KMS-11 (cell line): ENCODE results near the gene ZDHHC19.
"Not testable (repeated sequence)": the region's sequence is repeated elsewhere in the genome, so short reads cannot be mapped to it uniquely, and the experiment has no call there.

Source experiments
- H2AFZ ChIP-seq: fragments of 200-600 bp; sonication (generic); 2 replicates; pipeline ENCODE4 v1.6.1; 2016; ENCODE audit warnings: antibody characterized with exemption, mixed run types, low read depth
- H3K27ac ChIP-seq: fragments of 200-600 bp; sonication (generic); 2 replicates; pipeline ENCODE4 v1.6.1; 2016; ENCODE audit warnings: mild to moderate bottlenecking, mixed run types
- H3K27me3 ChIP-seq: fragments of 200-600 bp; sonication (generic); 2 replicates; pipeline ENCODE4 v1.6.1; 2017; ENCODE audit warnings: mild to moderate bottlenecking, low read depth, mixed run types, moderate library complexity; ENCODE audit not compliant: insufficient read depth
- H3K36me3 ChIP-seq: fragments of 200-600 bp; sonication (generic); 2 replicates; pipeline ENCODE4 v1.6.1; 2017; ENCODE audit warnings: mild to moderate bottlenecking, mixed run types; ENCODE audit not compliant: insufficient read depth
- H3K4me1 ChIP-seq: fragments of 200-600 bp; sonication (generic); 2 replicates; pipeline ENCODE4 v1.6.1; 2016; ENCODE audit warnings: mild to moderate bottlenecking, low read depth, mixed run types; ENCODE audit not compliant: poor library complexity, severe bottlenecking
- H3K4me2 ChIP-seq: fragments of 200-600 bp; sonication (generic); 2 replicates; pipeline ENCODE4 v1.7.0; 2016; ENCODE audit warnings: mild to moderate bottlenecking, mixed run types
- H3K4me3 ChIP-seq: fragments of 200-600 bp; sonication (generic); IDR thresholded peaks from 2 replicates; pipeline ENCODE4 v1.6.1; 2017; ENCODE audit warnings: low read depth, low read length, mixed read lengths; ENCODE audit not compliant: insufficient read depth
- H3K79me2 ChIP-seq: fragments of 200-600 bp; sonication (generic); 2 replicates; pipeline ENCODE4 v1.6.1; 2016; ENCODE audit warnings: low read depth, mixed run types; ENCODE audit not compliant: insufficient read depth
- H3K9ac ChIP-seq: fragments of 200-600 bp; sonication (generic); 2 replicates; pipeline ENCODE4 v1.6.1; 2016; ENCODE audit warnings: mild to moderate bottlenecking, mixed run types
- H4K20me1 ChIP-seq: fragments of 200-600 bp; sonication (generic); 2 replicates; pipeline ENCODE4 v1.6.1; 2016; ENCODE audit warnings: mild to moderate bottlenecking, mixed run types; ENCODE audit not compliant: insufficient read depth
- TF ChIP-seq, protein P1 (sequence below): fragments of 200-600 bp; sonication (generic); conservative IDR thresholded peaks from 2 replicates; pipeline ENCODE4 v1.6.1; 2017; ENCODE audit warnings: low read depth, mild to moderate bottlenecking, antibody characterized with exemption, low read length, moderate library complexity, mixed read lengths

ZDHHC19 gene

DNA sequence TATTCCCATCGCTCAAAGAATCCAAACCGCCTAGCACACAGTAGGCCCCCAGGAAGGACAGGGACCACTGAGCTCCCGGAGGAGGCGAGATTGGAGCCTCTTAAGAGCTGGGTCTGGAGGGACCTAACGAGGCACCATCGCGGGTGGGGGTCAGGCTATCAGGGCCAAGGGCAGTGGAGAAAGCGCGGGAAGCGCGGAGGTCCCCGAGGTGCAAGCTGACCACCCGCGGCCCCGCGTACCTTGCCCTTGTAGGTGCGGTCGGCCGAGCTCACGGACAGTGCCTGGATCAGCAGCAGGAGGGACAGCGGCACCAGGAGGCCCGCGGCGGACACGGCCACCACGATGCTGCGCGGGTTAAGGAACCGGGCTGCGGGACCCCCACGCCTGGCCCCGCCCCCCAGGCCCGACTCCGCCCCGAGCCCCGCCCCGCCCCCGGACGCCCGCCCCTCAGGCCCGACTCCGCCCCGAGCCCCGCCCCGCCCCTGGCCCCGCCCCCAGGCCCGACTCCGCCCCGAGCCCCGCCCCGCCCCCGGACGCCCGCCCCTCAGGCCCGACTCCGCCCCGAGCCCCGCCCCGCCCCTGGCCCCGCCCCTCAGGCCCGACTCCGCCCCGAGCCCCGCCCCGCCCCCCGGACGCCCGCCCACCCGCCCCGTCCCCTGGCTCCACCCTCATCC, 3.9 kb downstream of the ZDHHC19 start:
- TF ChIP-seq, protein P1, sequence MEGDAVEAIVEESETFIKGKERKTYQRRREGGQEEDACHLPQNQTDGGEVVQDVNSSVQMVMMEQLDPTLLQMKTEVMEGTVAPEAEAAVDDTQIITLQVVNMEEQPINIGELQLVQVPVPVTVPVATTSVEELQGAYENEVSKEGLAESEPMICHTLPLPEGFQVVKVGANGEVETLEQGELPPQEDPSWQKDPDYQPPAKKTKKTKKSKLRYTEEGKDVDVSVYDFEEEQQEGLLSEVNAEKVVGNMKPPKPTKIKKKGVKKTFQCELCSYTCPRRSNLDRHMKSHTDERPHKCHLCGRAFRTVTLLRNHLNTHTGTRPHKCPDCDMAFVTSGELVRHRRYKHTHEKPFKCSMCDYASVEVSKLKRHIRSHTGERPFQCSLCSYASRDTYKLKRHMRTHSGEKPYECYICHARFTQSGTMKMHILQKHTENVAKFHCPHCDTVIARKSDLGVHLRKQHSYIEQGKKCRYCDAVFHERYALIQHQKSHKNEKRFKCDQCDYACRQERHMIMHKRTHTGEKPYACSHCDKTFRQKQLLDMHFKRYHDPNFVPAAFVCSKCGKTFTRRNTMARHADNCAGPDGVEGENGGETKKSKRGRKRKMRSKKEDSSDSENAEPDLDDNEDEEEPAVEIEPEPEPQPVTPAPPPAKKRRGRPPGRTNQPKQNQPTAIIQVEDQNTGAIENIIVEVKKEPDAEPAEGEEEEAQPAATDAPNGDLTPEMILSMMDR: no peak
- Histone ChIP-seq H3K27ac (no peak overlapping the region), H2AFZ (no peak overlapping the region)

DNA sequence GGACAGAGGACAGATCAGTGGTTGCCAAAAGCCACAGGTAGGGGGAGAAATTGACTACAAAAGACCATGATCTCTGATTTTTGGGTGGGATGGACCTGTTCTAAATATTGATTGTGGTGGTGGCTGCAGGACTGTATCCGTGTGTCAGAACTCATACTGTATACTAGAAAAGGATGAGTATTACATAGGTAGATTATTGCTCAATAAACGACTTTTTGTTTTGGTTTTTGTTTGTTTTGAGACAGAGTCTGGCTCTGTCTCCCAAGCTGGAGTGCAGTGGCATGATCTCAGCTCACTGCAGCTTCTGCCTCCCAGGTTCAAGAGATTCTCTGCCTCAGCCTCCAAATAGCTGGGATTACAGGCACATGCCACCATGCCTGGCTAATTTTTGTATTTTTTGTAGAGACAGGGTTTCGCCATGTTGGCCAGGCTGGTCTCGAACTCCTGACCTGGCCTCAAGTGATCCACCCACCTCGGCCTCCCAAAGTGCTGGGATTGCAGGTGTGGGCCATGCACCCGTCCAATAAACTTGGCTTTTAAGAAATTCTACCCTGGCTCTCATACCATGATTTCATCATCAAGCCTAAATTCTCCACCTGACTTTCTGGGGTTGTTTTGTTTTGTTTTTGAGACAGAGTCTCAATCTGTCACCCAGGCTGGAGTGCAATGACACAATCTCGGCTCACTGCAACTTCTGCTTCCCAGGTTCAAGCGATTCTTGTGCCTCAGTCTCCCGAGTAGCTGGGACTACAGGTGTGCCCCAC, 5.6 kb downstream of the ZDHHC19 start:
- H3K27me3 ChIP-seq, H3K9ac ChIP-seq, H3K4me1 ChIP-seq, H3K79me2 ChIP-seq, H3K27ac ChIP-seq, H3K4me3 ChIP-seq, H2AFZ ChIP-seq, H3K4me2 ChIP-seq, H4K20me1 ChIP-seq, H3K36me3 ChIP-seq: not testable (repeated sequence)

More for the DNA sequence above, 3.9 kb downstream of the ZDHHC19 start:
- Histone ChIP-seq H3K9ac (no peak overlapping the region), H3K4me1 (peaks cover 7% of the 10 kb centered on the region), H3K36me3 (no peaks in the 10 kb centered on the region), H4K20me1 (no peaks in the 10 kb centered on the region), H3K4me3 (no peak overlapping the region), H3K79me2 (no peaks in the 10 kb centered on the region), H3K27me3 (no peaks in the 10 kb centered on the region), H3K4me2 (no peak overlapping the region)

DNA sequence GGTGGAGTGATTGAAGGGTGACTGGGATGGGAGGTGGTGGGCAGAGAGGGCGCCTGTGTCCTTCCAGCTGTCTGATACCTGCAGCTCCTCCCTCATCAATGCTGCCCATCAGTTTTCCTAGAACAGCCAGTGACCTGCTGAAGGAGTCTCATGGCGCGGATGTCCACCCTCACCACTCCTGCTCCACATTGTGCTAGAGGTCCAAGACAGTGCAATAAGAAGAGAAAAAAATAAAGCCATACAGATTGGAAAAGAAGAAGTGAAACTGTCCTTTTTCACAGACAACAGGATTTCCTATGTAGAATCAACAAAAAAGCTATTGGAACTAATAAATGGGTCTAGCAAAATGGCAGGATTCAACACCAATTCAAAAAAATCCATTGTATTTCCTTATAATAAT, 7.4 kb downstream of the ZDHHC19 start:
- TF ChIP-seq, protein P1: no peak
- Histone ChIP-seq H3K4me2 (no peak overlapping the region), H3K27ac (no peak overlapping the region), H3K27me3 (no peaks in the 10 kb centered on the region), H3K4me3 (no peak overlapping the region), H4K20me1 (no peaks in the 10 kb centered on the region), H3K4me1 (peaks cover 7% of the 10 kb centered on the region), H3K36me3 (no peaks in the 10 kb centered on the region), H2AFZ (no peak overlapping the region), H3K79me2 (no peaks in the 10 kb centered on the region), H3K9ac (no peak overlapping the region)

DNA sequence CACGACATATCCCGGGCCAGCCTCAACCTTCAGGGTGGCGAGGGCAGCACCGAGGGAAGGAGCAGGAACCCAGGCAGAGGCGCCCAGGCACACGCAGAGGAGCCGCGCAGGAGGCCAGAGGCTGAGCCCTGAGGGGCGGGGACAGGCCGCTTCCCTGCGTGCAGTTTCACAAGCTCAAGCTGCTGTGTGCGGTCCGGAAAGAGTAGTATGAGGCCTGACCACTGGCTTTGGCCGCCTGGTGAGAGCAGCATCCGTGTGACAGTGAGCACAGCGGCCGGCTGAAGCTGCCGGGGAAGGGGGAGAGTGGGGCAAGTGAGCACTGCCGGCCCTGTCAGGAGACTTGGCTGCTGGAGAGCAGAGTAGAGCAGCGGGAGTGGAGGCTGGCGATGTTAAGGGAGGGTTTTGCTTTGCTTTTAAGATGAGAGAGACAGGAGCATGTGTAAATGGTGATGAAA, 8.7 kb downstream of the ZDHHC19 start:
- Histone ChIP-seq H3K4me2 (peak overlapping the region; percentile 49; the same call in 1 of the 2 replicates), H3K79me2 (no peaks in the 10 kb centered on the region), H3K4me3 (no peak overlapping the region), H3K27ac (no peak overlapping the region), H3K9ac (no peak overlapping the region), H2AFZ (peak overlapping the region; percentile 64; the same call in 1 of the 2 replicates), H3K27me3 (no peaks in the 10 kb centered on the region), H4K20me1 (no peaks in the 10 kb centered on the region), H3K36me3 (no peaks in the 10 kb centered on the region), H3K4me1 (peaks cover 7% of the 10 kb centered on the region)
- TF ChIP-seq, protein P1: no peak
